ENCODE data around the gene KIRREL1. TPM values are rescaled to one million over a fixed set of nuclear protein-coding genes. Genes with fewer than 3 reads are reported as not detected.

Gene KIRREL1
- total RNA-seq, 6 experiments from 2014 or later = 1.1 to 4.9 (median 2.9) TPM

DNA sequence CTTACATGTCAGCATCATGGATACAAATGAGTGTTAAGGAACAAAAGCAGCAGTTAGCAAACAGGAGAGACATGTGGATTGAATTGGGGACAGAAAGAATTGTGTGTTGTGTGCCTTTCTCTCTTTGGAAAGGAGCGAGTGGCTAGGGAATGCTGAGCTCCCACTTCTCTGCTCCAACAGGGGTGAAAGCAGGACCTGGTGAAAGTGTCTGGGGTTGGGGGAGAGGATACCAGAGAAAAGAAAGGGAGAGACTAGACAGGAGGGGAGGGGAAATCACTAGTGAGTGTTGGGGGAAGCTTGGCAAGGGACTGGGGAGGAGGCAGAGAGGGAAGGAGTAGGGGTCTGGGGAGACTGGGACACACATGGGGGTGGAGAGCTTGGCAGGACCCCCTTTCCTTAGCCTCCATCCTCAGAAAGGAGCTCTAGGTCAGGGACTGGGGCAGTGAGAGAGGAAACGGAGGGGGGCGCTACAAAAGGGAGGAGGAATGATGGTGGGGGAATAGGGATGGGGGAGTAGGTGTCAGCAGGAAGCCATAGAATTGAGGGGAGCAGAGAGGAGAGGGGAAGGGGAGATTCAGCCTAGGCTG, 2.2 kb downstream of the KIRREL1 start:
- H3K27ac ChIP-seq = no peak overlapping the region
- H3K9me3 ChIP-seq = no peaks in the 10 kb centered on the region
- peaks cover 0 to 6% (median 0%) of the 10 kb centered on the region in 4 donors for H3K4me1 ChIP-seq
- DNase-seq (no peak), ATAC-seq (no peak)
- no peaks in the 10 kb centered on the region for H3K36me3 ChIP-seq
- TF ChIP-seq, protein P1, sequence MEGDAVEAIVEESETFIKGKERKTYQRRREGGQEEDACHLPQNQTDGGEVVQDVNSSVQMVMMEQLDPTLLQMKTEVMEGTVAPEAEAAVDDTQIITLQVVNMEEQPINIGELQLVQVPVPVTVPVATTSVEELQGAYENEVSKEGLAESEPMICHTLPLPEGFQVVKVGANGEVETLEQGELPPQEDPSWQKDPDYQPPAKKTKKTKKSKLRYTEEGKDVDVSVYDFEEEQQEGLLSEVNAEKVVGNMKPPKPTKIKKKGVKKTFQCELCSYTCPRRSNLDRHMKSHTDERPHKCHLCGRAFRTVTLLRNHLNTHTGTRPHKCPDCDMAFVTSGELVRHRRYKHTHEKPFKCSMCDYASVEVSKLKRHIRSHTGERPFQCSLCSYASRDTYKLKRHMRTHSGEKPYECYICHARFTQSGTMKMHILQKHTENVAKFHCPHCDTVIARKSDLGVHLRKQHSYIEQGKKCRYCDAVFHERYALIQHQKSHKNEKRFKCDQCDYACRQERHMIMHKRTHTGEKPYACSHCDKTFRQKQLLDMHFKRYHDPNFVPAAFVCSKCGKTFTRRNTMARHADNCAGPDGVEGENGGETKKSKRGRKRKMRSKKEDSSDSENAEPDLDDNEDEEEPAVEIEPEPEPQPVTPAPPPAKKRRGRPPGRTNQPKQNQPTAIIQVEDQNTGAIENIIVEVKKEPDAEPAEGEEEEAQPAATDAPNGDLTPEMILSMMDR (IDR thresholded peaks at IDR 0.05) = no peak
- no peak for TF ChIP-seq POLR2A (IDR thresholded peaks at IDR 0.05)
- intact Hi-C loops (cut with DNase I) = loop anchor here in 1 of 2 donors (10.0 kb wide), 1 partner anchor 119 kb away; no protein-coding TSS in a partner anchor
- no peak overlapping the region for H3K4me3 ChIP-seq
- H3K27me3 ChIP-seq = peaks cover 0 to 3% of the 10 kb centered on the region in 2 donors
- WGBS (ENCODE audit: insufficient coverage, low coverage, low lambda C conversion rate, missing lambda C conversion rate) = 66% methylated on average over 3 of the region's 3 CpGs

GRCh38 chr1:157996433-157996832, 3.0 kb downstream of the KIRREL1 start:
- peaks cover 0 to 3% of the 10 kb centered on the region in 2 donors for H3K27me3 ChIP-seq
- no peak overlapping the region for H3K27ac ChIP-seq
- H3K4me3 ChIP-seq = no peak overlapping the region
- 68% methylated on average over 3 of the region's 5 CpGs for WGBS (ENCODE audit: insufficient coverage, low coverage, low lambda C conversion rate, missing lambda C conversion rate)
- intact Hi-C loops (cut with DNase I) = loop anchor here in 1 of 2 donors (10.0 kb wide), 1 partner anchor 118 kb away; no protein-coding TSS in a partner anchor
- TF ChIP-seq POLR2A (IDR thresholded peaks at IDR 0.05) = no peak
- TF ChIP-seq, protein P1 (IDR thresholded peaks at IDR 0.05) = no peak
- ATAC-seq = no peak
- H3K4me1 ChIP-seq = peaks cover 0 to 6% (median 0%) of the 10 kb centered on the region in 4 donors
- no peaks in the 10 kb centered on the region for H3K9me3 ChIP-seq
- no peak for DNase-seq
- no peaks in the 10 kb centered on the region for H3K36me3 ChIP-seq

DNA sequence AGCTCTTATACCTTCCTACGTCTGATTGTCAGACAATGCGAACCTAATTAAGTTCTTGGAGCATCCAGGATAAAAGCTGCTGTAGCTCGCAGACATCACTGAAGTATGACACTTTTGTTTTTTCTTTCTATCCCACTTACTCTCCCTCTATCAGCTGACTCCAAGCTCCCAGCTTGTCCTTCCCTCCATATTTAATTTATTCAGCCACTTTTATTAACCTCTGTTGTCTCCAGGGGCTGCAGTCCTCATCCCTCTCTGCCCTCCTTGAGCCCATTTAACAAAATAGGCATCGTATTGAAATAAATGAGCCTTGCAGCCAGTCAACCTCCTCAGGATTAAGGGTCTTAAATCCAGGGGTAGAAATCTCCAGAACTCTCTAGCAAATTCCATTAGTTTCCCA, 7.1 kb downstream of the KIRREL1 start:
- H3K9me3 ChIP-seq = no peaks in the 10 kb centered on the region
- ATAC-seq (no peak), DNase-seq (no peak)
- no peak overlapping the region for H3K4me3 ChIP-seq
- H3K27ac ChIP-seq = no peak overlapping the region
- TF ChIP-seq POLR2A (IDR thresholded peaks at IDR 0.05) = no peak
- TF ChIP-seq, protein P1 (IDR thresholded peaks at IDR 0.05) = no peak
- WGBS (ENCODE audit: insufficient coverage, low coverage, low lambda C conversion rate, missing lambda C conversion rate) = 75% methylated on average over 4 of the region's 4 CpGs
- H3K4me1 ChIP-seq = no peaks in the 10 kb centered on the region
- H3K27me3 ChIP-seq = no peaks in the 10 kb centered on the region
- intact Hi-C loops (cut with DNase I) = no loop called here
- no peaks in the 10 kb centered on the region for H3K36me3 ChIP-seq

DNA sequence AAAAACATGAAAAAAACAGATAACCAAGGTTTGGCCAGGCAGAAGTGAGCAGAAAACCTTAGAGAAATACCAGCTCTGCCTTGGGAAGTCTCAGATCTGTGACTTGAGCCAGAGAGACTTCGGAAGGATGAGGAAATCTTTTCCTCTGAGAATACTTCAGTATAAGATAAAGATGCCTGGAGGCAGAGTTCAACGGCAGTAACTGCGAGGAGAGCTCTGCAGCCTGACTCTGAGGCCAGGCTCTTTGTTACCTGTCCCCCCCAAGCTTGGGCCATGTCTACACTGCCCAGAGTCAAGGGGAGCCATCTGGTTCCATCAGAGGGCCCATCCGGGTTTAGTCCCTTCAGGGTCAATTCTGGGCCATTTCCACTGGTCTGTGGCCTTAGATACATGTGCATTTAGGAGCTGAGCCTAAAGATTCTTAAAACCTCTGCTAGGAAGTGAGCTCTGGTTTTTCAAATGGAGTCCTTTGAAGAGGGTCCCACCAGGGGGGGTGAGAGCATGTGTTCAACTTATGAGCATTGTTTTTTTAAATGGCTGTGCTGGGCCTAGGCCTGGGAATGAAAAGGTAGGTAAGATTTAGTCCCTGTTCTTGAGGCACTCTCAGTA, 8.7 kb downstream of the KIRREL1 start:
- Histone ChIP-seq H3K9me3 (no peaks in the 10 kb centered on the region), H3K27me3 (no peaks in the 10 kb centered on the region), H3K4me3 (no peak overlapping the region), H3K4me1 (no peaks in the 10 kb centered on the region), H3K27ac (no peak overlapping the region), H3K36me3 (no peaks in the 10 kb centered on the region)
- DNase-seq = no peak
- ATAC-seq = no peak
- intact Hi-C loops (cut with DNase I) = no loop called here
- 60% methylated on average over 1 of the region's 4 CpGs for WGBS (ENCODE audit: insufficient coverage, low coverage, low lambda C conversion rate, missing lambda C conversion rate)
- TF ChIP-seq, protein P1 (IDR thresholded peaks at IDR 0.05) = no peak
- TF ChIP-seq POLR2A (IDR thresholded peaks at IDR 0.05) = no peak
